Activated CD4-positive, CD25-positive, alpha-beta regulatory T cell treated with anti-CD3 and anti-CD28 coated beads, Interleukin-2, amount 50 U/mL, for 72 hours (primary cell): ENCODE data around the gene TRERF1.
"Not testable (repeated sequence)": the region's sequence is repeated elsewhere in the genome, so short reads cannot be mapped to it uniquely, and the experiment has no call there.

Experiments
- DNase-seq: peaks from one replicate; pipeline ENCODE4 v3.0.0; 2021

The TRERF1 gene

DNA sequence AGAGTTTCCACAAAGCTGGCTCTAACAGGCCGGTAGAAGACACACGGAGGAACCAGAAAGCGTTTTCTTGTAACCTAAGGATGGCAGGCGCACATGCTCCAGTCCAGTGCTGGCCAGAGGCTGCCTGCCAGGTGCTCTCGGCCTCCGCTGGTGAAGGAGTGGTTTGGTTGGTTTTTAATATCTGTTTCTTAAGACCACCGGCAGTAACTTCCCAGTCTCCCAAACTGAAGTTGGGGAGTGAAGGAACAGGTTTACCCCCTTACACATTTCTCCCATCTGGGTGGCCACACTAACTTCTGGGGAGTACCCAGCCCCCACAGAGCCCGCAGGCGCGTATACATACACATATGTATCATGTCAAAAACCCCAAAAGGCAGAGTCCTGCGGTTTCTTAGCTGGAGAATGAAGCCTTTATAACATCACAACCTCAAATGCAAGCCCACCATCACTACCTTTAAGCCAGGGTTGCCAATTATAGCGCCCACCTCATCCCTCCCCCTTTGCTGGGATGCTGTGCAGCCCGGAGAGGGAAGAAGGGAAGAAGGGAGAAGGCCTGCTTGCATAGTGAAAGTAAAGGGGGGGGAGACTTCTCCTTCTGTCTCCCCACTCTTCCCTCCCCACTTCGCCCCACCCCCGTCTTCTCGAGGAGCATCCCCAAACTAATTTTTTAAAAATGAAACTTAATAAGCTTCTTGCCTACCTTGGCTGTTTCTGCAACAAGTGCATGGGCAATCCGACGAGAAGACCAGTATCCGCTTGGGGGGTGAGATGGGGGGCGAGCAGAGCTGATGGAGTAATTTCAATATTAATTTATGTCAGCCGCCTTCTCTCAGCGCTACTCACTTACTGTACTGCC is 1.0 kb downstream of the TRERF1 start:
- DNase-seq, result no peak

DNA sequence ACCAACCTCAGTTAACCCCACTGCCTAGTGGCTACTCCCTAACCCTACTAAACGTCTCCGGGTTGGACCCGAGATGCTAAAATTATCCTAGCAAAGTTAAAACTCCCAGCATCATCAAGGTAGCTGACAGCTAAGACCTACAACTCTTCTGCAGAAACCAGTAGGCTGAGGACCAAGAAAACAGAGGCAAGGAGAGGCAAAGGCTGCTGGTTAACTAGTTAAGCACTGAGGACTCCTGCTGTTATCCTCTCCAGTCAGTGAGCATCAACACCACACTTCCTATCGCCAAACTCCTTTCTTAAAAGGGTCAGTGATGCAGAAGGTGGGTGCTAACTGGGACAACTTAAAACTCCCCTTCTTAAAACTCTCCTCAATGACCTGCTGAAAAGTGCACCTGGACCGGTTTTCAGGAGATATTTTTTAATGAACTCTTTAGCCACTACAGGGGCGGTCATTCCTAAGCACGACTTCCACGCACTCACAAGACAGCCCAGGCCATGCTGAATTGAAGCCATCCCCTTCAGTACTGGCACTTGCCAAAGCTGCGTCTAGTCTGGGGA is 1.7 kb downstream of the TRERF1 start:
- DNase-seq, result no peak

DNA sequence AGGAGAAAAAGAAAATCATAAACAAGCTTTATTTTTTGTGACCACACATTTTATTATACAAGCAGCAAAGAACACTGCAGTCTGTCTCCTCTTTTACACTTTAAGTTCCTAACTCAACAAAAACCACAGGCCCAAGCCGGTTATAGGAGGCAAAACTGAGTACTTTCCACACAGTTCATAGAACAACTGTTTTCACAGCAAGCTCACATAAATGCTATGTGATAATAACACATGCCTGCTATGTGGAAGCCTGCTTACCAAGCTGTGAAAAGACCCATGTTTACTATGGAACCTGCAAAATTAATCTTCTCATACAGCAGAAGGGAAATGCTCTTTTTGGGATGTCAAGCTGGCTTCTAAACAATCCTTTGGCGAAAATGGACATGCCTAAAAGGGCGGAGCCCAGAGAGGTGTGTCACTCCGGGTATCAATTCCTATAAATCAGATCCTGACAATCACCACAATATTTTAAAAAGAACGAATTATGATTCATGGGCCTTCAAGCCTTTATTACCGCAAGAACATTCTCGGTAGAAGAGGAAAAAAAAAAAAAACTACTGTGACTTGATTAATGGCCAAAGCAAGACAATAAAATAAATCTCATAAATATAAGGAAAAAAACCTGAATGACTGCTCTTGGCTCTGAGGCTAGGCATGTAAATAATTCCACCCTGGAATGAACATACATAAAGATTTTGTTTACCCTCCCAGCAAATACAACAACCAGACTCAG is 2.6 kb downstream of the TRERF1 start:
- no peak for DNase-seq

DNA sequence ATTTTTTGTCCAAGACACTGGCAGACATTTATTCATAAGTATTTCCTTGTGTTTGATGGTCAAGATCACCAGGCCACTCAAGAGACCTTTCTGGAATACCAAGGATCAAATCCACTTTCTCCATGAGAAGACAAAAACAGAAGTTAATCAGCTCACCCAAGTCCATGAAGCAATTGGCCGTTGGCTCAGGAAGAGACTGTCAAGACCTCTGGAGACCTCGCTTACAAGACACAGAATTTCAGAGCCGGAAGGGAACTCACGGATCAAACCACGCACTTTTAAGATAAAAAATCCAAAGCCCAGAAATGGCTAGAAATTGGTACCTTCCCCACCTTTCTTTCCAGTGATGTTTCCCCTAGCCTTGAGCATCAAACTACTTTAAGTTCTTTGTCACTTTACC is 3.3 kb downstream of the TRERF1 start:
- DNase-seq, result no peak

DNA sequence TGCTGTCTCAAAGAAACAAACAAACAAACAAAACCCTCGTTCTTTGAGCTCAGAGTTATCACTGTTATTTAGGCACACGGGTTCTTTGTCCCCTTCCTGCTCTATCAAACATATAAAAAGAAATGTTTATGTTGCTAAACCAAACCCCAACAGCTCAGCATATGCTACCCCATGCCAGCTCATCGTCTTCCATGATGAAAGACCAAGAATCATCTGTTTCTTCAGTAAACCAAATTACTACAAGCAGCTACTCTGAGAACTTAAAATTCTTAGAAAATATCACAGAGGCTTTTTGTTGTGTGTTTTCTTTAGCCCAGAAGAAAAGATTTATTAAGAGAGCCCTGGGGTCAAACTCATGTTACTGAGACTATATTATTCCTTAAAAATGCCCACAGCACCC is 4.7 kb downstream of the TRERF1 start:
- DNase-seq, result no peak

DNA sequence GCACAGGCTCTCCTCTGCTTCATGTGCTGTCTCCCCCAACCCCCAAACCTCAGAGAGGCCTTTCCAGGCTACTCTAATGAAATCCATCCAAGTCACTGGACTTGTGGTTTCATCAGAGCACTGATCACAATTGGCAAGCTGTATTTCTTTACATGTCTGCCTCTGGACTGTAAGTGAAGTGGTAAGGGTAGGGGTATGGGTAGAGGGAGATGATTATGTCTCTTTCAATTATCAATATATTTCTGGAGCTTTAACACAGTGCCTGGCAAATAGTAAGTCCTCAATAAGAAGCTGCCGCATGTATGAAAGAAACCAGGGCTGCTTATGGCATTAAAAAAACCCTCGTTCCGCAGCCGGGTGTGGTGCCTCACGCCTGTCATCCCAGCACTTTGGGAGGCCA is 5.4 kb downstream of the TRERF1 start:
- no peak for DNase-seq

DNA sequence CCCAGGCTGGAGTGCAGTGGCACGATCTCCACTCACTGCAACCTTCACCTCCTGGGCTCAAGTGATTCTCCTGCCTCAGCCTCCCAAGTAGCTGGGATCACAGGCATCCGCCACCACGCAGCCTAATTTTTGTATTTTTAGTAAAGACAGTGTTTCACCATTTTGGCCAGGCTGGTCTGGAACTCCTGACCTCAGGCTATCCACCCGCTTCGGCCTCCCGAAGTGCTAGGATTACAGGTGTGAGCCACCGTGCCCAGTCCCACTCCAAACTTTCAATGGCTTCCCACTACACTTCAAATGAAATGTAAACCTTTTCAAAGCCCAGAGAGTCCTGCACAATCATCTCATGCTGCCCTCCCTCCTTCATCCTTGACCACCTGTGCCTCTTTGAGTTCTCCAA is 5.8 kb downstream of the TRERF1 start:
- DNase-seq, result not testable (repeated sequence)

DNA sequence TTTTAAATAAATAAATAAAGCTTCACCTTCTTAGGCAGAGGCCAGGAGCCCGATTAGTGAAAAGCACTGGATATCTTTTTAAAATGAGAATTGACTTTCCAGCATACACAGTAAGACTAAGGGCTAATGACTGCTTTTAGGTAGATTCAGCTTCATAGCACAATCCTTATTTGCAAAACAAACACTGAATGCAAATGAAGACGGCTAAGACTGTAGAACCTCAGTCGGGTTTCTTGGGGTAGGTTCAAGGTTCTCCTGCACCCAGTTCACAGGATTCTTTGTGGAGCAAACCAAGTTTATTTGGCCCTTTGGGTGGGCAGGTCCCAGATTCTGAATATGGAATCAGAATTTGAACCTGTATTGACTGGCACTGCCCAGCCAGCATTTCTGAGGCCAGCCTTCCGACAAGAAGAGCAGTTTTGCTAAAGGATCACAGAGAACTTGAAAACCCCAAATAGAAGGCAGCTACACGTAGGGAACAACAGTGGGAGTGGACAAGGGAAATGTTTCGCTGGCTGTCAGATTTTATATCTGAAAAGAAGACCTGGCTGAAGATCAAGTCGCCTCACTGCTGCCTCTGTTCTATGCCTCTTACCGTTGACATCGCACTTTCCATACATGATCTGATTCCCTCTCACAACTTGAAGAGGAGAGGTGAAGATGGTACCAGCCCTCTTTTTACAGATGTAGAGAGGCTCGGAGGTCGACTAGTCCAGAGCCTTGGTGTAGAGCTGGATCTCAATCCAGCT is 8.2 kb downstream of the TRERF1 start:
- no peak for DNase-seq

DNA sequence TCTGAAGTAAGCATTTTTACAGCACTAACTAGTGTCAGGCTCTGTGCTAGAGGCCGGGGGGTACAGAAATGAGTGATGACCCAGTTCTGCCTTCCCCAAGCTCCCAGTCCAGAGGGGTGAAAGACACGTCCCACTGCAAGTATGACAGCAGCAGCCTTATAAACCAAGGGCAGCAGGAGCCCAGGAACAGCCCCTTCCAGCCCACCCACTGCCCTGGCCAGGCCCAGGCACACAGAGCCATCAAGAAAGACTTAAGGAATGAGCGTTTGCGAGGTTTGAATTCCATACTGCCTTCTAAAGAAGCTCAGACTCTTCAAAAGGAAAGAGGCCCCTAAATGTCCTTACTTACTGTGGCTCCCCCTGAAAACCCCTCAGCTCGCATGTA is 10.0 kb downstream of the TRERF1 start:
- DNase-seq, result no peak

DNA sequence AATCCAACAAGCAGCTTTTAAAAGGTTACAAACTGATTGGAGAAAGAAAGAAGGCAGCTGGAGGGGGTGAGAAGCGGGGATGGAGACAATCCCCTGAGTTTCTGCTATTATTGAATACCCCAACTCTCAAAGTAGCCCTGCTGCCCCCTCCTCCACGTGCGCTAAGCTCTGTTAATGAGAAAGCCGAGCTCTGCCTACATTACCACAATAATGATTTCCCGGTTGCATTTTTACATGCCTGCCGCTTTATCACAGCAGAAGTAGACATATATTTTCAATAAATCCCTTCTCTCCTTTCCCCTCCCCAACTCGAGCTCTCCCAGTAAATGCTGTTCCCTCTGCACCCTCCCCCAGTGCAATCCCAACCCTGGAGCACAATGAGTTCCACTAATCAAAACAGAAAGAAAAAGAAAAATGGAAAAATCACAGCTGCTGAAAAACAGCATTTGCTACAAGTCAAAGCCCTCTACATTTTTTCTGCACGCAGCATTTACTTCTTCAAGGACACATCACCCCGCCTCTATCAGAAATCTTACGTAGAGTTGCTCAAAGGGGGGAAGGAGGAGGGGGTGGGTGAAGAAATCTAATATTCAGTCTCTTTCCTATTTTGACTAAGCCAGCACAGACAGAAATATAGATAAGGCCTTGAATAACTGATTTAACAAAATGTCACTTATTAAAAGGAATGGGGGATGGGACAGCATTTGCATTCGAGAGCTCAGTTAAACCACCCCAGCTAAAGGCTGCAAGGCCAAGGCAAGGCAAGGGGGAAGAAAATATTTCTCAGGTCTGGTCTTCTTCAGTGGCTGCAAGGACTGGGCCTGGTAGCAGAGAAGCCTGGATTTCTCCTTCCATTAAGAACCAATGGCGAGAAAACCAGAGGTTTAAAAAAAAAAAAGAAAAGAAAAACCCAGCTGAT is 10.7 kb downstream of the TRERF1 start:
- DNase-seq, result no peak

DNA sequence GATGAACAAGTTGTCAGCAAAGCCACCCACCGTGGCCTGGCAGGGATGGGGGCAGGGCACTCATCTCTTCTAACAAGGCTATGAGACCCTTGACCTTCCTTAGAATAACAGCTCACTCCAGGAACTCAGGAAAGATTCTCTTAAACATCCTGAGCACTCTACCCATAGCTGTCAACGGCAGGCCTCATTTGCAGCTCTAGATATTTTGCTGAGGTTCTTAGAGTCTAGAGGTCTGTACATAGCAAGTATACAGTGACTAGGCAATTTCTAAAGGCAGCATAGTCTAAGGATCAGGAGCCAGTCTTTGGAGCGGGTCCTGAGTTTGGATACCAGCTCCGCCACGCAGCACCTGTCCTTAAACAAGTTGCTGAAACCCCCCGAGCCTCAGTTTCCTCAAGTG is 11.7 kb downstream of the TRERF1 start:
- no peak for DNase-seq

DNA sequence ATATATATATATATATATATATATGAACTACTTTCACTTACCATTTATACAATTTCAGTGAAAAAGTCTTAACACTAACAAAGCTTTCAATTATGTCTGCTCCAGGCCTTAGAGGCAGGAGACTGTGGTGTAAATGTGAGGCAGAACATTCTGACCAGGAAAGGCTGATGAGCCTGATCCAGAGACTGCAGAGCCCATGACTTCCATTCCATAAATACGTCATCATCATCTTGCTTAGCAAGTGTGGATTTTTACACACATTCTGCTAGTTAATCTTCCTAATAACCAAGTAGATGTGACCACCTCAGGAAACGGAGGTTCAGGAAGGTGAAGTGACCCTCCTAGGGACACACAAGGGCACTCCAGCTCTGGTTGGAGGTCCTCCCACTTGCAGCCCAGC is 14.9 kb downstream of the TRERF1 start:
- DNase-seq, result no peak

DNA sequence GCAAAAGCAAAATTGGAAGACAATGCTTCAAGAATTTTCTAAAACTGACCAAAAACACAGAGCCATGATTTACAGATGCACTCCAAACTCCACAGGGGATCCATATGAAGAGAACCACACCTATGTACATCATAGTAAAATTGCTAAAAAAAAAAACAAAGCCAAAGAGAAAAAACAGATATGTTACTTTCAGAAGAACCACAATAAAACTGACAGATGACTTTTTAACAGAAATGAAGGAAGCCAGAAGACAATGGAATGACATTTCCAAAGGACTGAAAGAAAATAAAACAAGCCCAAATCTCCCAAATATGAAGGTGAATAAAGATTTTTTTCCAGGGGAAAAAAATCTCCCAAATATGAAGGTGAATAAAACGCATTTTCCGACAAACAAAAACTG is 17.5 kb downstream of the TRERF1 start:
- DNase-seq, result no peak

DNA sequence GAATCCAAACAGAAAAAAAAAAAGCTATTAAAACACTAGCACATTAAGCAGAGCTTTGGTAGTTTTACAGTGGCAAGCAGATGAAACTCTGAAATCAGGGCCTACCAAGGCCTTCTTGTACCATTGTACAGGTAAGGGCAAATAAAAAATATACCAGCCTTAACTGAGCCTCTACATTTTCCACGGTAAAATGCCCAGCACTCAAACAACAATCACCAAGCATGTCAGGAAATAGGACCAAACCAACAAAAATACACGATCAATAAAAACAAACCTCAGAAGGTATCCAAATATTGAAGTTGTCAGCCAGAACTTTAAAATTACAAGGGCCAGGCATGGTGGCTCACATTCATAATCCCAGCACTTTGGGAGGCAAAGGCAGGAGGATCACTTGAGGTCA is 18.3 kb downstream of the TRERF1 start:
- no peak for DNase-seq

DNA sequence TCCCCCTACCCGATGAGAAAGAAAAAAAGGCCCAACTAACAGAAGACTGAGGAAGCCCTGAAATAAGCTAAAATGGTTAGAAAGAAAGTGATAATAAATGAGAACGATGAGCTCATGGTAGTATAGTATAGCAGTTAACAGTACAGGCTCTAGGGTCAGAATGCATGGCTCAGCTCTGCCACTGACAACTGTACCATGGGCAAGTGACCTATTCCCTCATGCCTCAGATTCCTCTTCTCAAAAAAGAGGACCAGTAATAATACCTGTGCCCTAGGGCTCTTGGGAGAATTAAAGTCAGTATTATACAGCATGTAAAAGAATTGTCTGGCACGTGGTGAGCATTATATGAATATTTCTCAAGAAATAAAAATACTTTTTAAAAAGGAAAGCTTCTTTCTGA is 19.8 kb downstream of the TRERF1 start:
- DNase-seq, result no peak

DNA sequence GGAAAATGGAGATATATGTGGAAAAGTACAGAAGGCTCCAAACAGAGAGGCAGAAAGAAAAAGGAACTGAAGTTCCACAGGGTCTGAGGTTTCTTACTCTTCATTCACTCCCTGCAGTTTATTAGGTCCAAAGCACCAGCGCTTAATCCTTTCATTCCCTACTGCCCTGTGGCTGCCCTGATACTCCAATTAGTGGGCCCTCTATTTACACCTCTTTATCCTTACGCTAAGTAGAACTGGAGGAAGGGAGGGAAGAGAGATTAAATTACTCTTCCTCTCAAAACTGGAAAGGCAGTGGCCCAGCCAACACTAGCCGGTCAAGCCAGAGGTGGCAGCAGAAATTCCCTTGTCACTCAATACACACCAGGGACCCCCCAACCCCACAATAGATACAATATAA is 20.4 kb downstream of the TRERF1 start:
- no peak for DNase-seq

DNA sequence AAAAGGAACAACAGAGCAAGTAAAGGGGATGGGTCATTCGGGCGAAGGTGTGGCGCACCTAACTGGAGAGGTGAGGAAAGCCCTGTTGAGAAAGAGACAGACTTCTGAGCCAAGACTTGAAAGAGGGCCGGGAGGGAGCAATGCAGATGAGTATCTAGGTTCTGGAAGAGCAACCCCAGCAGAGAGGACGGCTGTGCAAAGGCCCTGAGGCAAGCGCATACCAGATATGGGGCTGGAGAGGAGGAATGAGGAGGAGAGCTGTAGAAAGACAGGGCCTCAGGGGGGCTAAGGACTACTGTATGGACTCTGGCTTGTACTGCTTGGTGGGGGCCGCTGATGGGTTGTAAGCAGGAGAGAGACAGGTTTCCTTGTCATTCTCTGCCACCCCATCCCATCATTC is 21.9 kb downstream of the TRERF1 start:
- DNase-seq, result no peak

DNA sequence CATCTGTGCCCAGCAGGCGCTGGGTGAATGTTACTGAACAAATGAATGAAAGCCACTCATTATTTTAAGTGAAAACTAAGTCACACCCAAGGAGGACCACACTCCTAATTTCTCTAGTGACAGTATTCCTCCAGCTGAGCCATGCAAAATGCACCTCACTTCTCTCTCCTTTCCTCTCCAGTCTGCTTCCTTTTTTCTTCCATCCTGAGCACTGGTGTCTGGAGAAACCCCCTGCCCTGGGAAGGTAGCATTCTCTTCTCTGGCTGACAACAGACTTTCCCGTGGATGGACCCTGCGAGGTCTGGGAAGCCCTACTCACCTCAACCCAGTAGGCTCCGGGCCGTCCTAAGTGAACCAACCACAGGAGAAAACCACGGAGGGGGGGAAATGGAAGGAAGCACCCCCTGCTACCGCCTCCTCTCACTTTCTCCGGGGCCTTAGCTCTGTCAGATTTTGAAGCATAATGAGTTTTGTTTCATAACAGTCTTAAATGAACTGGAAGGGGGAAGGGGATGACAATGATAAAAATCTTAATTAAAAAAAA is 22.6 kb downstream of the TRERF1 start:
- no peak for DNase-seq

DNA sequence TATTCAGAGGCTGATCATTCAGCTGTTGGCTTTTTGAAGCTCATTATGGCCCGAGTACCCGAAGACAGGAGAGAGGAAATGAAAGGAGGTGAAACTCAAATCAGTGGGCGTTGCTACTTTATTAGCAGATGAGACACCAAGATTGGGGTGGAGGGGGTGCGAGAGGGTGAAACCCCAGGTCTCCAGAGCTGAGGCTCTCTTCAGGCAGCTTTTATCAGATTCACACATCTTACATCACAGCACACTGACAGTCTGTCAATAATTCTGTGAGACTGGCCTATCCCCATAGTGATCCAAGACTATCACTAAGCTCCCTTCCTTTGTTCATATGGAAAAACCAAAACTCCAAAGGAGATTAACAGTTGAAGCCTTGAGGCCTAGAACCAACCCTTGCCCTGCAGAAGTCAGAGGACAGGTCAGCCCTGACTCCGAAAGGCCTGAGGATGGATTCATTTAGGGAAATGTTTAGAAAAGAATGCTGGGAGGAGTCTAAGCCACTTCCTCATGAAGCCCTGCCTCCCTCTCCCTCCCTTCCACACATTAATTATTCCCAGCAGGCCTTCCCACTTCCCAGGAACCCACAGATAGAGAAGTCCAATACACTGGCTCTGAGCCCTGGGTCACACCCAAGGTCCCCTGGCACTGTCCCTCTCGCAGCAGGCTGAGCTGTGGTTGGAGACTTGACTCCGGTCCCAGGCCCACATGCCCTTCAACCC is 23.2 kb downstream of the TRERF1 start:
- no peak for DNase-seq

DNA sequence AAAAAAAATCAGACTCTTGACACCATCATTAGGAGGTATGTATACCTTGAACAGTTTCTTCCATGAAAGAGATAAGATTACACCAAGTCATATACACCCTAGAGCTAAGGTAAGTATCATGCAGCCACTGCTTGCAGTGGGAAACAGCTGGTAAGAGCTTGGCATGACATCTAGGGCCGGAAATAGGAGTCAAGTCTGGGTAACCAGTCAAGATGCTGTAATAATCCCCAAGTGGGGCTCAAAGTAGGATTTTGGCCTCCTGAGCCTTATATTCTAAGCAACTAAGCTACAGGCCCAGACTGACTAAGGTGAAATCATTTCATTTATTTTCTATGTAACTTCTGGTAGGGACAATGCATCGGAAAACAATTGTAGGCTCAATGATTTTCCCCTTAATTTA is 23.9 kb downstream of the TRERF1 start:
- DNase-seq, result no peak

DNA sequence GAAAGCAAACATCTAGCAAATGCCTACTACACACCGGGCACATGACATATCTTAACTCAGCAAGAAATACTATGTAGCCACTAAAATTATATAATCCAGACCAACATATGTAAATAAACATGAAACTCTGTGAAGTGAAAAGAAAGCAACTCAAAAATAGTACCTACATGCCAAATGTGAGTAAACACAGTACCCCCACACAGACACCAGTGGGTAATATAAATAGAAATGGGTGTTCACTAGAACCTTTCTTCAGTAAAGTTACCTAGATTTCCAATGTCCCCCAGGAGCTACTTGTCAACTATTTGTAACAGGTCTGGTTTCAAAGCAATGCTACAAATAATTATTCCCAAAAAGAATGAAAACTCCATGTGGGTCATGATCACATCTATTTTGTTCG is 25.5 kb downstream of the TRERF1 start:
- DNase-seq, result no peak
